HG03103 (cell line): Measurements from ENCODE around the gene GRK5.
A peak's percentile ranks its signal among the peaks of the same experiment; 100 is the strongest.

Experiments used
- ATAC-seq: cut with Tn5 transposase; IDR thresholded peaks from one replicate; pipeline ENCODE4 v1.9.1; 2021; ENCODE audit warnings: low read depth; ENCODE audit not compliant: unreplicated experiment

The GRK5 gene

DNA sequence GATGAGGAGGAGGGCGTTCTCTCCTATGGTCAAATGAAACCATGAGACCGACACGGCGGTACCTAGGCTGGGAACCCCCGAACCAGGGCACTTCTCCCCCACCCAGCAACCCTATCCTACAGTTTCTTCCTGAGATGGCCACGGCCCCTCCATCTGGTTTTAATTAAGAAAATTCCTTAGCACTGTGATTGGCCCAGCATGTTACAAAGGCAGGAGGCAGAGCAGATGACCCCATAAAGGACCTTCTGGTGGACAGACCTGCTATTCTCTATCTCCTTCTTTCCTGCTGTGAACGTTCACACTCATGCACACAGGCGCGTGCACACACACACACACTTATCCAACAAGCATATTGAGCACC is 205.7 kb downstream of the GRK5 start:
- ATAC-seq = no peak

DNA sequence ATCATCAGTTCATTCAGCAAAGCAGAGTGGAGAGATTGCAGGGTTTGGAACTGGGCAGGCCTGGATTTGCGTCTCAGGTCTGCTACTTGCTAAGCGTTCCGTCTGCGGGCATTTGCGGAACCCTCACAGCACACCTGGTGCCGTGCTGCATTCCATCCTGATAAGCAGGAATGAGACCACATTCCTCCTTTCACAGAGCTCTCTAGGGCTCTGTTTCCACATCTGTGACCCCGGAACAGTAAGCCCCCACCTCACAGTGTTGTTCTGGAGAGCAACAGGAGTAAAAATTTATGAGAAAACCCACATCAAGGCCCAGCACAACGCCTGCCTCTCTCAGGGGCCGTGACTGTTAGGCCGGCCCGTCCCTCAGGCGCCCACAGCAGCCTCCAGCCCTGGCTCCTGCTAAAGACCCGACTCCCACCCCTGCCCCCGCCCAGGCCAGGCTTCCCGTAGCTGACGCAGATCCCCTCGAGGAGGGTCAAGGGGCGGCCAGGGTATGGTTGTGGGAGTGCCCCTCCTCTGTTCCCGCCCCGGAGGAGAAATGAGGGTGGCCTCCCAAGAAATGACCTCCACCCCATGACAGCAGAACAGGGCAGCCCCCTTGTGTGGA is 206.2 kb downstream of the GRK5 start:
- ATAC-seq = no peak

DNA sequence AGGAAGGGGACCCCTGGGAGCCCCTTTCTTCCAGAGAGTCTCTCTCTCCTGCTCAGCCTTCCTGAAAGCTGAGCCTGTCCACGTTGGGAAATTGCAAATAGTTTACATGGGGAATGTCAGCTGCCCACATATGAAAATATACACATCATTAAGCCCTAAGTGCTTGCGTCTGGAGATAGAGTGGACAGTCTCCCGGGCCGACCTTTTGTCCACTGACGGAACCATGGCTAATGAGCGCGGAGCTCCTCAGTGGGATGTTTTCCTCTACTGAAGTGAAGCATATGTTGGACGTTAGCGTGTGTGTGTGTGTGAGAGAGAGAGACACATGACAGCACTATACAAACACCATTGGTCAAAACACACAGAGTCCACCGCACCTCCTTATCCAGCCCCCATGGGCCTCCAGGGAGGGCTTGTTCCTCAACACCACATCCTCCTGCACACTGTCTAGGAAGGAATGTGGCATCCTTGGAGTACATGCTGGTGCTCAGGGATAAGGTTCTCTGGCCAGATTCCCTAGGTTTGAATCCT is 206.8 kb downstream of the GRK5 start:
- ATAC-seq = no peak

DNA sequence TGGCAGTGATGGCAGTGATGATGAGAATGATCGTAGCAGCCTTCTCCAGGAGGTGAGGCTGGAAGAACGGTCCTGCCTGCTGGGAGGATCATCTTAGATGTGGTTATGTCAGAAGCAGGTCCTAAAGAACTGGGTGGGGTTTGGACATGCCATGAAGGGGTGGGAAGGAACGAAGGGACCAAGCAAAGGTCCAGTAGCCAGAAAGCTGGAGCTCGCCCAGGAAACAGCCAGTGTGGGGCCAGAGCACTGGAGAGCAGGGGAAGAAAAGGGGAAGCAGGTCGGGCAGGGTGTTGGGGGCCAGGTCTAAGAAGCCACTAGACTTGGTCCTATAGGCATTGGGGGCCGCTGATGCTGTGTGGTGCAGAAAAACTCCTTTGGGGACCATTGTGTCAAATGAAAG is 207.8 kb downstream of the GRK5 start:
- no peak for ATAC-seq

DNA sequence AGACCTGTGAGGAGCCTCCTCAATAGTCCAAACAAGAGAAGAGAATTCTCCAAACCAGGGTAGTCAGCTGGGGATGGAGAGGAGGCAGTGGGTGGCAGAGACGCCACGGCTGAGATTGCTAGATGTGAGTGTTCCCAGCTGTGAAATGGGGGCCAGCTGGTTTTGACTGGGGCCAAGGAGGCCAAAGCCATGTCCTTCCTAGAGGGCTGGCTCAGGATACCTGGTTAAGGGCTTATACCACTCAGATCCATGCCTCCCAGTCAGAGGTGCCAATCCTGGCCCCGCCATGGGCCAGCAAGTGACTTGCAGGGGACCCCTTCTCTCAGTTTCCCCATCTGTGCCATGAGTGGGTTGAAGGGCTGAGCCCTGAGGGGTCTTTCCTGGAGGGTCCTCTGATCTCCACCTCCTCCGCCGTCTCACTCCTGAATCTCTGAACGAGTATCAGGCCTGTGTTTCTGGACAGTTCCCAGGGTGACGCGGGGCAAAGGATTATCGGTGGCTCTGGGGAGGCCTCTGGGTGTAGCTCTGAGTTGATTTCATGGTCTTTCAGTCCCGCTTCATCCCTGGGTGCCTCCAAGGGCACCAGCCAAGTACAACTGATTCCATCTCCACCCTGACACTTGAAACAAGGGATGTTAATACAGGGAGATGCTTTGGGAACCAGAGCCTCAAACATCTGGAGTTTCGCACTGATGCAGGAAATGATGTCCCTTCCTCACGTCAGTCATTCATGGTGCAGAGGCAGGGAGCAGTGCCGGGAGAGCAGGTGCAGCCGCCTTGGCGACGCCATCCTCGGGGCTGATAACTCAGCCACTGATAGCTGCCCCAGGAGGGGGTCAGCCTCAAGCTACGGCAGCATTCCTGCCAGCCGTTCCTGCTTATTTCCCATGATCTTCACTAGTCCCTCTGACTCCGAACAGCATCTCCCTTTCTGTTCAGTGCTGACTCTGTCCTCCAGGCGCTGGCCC is 208.4 kb downstream of the GRK5 start:
- no peak for ATAC-seq

DNA sequence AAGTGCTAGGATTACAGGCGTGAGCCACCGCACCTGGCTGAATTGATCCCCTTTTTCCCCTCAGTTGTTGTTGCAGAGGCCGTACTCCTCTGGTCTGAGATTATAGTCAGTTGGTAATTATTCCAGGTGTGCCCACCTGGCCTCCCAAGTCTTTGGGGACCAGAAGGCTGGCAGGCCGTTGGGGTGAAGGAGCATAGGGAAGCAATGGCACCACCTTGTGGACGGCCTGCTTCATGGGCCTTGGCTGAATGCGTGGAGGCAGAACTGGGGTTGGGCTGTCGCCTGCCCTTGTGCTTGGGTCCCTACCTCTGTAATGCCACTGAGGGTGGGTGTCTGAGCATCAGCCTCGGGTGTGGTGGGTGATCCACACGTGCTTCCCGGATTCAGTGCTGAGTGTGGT is 209.5 kb downstream of the GRK5 start:
- ATAC-seq = peak; percentile 58

DNA sequence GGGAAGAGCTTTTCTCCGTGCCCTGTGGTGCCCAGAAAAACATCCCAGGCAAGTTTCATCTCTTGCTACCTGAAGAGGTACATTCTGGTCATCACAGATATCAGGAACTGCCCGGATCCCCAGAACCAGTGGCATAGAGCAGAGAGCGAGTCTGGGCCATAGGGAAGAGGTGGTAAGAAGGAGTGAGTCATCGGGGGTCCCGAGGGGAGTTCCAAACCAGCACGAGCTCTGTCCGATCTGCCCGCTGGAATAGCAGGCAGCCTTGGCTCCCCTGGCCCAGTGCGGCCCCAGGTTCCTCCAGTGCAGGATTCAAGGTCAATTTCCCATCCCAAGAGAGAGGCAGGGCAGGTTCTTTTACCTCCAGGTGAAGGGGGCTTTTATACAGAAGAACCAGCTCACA is 210.5 kb downstream of the GRK5 start:
- ATAC-seq = no peak

DNA sequence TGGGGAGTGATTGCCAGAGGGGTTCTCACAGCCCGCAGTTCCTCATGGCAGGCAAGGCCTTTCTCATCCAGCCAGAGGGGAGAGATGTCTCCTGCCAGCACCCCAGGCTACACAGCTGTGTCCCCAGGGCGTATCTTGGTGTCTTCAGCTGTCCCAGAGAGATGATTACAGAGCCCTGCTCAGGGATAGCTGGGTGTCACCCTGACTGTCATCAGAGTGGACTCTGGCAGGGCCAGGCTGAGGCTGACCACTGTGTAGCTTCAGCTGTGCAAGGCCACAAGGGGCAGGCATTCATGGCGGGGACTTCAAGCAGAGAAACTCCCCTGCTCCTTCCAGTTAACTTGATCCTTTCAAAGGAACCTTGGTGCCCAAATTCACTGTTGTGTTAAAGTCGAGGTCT is 211.0 kb downstream of the GRK5 start:
- ATAC-seq = no peak

DNA sequence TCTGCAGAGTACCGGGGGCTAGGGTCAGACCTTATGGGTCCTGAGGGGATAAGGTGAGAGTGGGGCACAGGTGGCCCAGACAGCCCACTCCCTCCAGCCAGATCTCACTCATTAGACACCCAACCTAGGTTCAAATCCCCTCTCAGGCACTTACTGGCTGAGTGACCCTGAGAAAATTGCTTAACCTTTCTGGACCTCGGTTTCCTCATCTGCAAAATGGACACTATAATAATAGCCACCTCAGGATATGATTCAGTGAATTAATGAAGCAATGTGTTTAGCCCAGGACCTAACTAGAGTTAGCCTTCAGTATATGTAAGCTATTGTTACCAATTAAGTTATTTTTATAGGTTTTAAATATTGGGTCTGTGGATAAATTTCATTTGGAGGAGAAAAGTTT is 212.6 kb downstream of the GRK5 start:
- ATAC-seq = no peak

DNA sequence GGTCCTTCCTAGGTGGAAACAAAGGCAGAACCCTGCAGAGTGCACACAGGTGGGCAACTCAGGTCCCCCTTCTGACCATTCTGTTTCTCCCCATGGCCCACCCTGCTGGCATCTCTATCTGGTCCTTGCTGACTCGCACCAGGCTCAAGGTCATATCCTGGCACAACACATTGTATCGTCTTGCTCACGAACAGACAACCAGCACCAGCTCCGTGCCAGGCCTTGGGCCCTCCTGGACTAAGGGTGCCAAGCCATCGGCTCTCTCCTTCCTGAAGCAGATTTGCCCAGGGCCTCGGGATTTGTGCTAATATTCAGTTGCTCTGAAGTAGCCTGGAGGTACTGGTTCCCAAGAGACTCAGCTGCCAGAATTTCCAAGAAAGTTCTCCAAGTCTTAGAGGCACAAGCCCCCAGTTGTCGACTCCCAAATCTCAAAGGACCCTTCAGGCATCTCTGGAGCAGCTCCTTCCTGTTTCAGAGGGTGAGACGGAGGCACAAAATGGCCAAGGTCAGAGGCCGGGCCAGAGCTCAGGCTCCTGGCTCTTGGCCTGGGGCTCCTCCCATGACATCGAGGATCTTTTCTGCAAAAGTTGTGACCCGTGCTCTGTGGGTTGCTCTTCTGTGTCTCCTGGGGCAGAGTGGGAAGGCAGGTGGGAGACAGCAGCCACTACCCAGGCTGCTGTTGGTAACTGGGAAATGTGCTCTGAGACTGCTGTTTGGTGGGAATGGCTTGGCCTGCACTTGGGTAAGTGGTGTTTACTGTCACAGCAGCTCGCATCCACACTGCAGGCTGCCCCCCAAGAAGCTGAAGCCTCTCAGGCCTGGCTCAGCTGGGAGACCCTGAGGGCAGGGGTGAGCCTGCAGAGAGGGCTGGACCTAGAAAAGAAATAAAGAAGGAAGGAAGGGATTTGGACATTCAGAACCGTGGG is 213.8 kb downstream of the GRK5 start:
- no peak for ATAC-seq

DNA sequence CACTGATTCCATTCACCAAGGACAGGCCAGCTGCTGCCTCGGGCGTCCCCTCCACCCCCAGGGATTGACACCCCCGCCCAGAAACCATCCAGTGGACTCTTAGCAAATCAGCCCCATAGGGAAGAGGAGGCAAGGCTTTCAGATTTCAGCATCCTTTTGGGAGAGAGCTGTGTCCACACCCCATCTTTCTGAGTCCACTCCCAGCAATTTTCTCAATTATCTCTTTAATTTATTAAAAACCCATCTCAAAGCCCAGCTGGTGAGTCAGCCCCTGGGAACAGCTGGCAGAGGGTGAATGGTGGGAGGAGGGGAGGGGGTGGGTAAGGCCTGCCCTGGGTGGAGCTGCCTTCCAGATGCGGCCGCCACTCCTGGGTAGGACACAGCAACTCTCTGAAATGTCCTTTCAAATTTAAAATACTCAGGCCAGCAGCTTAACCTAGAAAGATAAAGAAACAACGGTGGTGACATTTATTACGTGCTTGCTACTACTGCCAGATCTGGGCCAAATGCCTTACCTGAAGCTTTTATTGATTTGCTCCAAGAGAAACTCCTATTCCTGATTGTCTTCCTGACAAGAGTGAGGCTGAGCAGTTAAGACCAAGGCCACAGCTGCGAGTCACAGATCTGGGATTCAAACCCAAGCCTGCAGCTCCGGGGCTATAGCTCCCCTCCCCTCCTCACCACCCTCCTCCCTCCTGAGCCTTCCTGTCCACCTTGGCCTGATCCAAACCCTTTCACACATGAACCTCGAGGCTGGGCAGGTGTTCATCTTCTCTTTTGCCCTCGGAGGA is 214.7 kb downstream of the GRK5 start:
- no peak for ATAC-seq

DNA sequence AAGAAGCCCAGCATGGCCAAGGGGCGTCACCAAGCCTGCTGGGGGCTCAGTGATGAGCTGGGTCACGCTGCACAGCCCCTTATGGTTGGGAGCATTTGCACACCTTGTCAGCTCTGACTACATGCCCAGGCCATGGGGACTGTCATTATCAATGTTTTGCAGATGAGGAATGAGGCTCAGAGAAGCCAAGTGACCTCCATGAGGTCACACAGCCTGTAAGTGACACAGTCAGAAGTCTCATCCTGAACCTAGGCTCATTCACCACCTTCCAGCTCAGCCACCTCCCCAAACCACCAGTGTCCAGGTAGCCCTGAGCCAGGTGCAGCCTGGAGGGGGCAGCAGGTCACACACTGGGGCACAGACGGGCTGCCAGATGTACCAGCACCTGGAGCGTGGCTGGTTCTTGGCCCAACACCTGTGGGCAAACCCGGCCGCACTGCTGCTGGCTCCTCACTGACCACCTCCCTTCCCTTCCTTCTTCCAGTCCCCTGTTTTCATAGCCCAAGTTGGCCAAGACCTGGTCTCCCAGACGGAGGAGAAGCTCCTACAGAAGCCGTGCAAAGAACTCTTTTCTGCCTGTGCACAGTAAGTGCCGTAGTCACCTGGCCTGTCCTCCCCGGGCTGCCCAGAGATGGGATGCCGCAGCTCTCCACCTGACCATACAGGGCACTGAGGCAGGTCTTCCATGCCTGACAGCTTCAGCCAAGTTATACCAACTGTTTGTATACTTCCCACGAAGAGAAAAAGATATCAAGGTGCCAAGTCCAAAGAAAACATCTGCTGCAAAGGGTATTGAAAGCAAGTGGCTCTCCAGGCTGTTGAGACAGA is 215.5 kb downstream of the GRK5 start:
- no peak for ATAC-seq

DNA sequence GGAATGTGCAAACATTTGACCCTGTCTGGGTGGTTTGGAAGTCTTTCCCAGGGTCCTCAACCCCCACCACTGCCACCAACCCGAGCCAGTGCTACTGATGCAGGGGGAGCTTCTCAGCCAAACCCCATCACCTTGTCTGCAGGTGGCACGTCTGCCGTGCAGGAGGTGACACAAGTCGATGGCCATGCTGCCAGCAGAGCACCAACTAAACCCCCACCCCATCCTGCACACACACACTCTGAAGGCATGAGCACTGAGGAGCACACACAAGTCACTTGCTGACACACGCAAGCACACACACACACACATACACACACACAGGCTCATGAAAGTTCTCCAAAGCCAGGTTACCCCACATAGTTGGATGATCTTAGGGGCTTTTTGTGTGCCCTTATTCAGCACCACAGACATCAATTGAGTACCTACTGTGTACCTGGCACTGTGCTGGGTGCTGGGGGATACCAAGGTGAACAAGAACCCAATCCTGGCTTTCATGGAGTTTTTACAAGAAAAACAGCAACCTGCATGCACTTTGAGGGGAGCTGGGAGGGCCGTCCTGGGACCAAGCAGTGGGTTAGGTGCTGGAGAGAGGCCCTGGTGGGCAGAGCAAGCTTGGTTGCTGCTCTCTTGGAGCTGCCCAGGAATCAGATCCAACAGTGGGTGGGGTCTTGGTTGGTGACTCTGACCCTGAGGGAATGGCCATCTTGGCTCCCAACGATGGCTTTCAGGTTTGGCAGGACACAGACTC is 216.3 kb downstream of the GRK5 start:
- ATAC-seq = no peak

DNA sequence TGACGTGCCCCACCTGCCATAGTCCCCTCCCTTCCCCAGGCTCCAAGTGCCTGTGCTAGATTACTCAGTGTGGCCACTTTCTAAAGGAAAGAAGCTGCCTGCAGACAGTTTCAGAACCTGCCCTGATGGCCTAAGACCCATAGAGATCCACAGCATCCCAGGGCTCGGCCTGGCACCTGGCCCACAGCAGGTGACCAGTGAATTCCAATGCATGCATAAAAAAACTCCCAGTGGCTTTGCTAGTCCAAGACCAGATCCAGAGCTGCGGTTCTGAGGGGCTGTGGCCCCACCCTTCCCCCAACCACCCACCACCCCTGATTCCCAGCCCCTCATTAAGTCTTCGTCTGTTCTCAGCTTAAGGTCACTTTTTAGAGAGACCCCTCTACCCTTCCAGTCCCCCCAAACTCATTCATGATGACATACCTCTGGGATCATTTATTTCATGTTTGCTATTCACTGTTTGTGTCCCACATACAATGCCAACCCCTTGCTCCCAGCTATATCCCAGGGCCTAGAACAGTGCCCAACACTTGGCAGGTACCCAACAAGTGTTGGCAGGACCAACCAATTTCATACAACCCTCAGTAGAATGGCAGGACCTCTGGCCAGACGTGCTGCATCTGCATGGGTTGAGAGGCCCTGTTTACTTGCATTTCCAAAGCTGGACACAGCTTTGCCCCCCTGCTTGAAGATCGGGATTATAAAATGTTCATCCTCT is 217.0 kb downstream of the GRK5 start:
- ATAC-seq = no peak

DNA sequence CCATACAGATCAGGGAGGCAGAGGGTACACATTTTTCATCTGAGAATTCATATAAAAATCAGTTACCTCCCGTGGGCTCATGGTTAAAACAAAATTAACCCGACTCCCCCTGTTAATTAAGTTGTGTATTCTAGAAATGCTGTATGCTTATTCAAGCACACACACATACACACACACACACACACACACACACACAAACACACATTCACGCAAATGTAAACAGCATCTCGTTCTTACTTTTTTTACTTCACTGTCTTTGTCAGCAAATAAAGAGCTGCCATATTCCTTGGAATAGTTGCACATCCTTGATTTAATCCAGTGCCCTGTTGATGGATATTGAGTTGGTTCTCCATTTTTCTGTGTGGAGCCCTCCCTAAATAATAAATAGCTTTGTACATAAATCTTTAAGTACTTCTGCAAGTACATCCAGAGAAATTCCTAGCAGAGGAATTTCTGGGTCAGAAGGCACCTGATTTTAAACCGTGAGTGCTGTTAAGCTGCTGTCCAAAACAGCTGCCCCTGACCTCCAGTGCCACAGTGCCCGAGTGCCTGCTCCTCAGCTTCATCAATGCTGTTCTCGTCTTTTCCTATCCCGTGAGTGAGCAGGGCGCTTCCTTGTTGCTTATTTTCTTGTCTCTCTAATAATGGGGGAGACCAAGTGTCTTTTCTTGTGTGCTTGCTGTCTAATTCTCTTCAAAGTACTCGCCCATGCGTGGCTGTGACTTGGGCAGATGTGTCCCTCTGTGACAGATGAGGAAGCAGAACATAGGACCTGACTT is 217.9 kb downstream of the GRK5 start:
- ATAC-seq = no peak

DNA sequence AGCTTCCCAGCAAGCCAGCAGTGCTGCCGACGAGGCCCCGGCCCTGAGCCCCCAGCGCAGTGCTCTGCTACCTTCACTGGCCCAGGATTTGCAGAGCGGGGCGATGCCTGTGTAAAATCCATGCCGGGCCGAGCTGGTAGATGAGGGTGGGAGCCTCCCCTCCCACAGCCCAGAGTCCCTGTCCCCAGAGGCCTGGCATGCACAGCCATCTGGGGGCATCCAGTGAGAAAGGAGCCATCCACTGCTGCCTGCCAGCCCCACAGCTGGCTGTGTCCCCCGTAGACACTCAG is 218.5 kb downstream of the GRK5 start:
- ATAC-seq = no peak

DNA sequence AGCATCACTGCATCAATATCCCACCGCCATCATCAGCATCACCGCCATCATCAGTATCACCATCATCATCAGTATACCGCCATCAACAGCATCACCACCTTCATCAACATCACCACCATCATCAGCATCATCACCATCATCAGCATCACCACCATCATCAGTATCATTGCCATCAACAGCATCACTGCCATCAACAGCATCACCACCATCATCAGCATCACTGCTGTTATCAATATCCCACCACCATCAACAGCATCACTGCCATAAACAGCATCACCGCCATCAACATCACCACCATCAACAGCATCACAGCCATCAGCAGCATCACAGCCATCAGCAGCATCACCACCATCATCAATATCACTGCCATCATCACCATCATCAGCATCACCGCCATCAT is 219.3 kb downstream of the GRK5 start:
- no peak for ATAC-seq
